SH-SY5Y (cell line): ENCODE results near the gene CPNE4.

Source experiments
- GATA2 ChIP-seq: IDR thresholded peaks from 2 replicates; pipeline ENCODE4 v1.6.1; 2011; ENCODE audit warnings: mild to moderate bottlenecking, low read depth, low read length
- GATA3 ChIP-seq: IDR thresholded peaks from 2 replicates; pipeline ENCODE4 v1.6.1; 2011; ENCODE audit warnings: low read depth, mild to moderate bottlenecking, low read length, moderate library complexity

CPNE4 gene

DNA sequence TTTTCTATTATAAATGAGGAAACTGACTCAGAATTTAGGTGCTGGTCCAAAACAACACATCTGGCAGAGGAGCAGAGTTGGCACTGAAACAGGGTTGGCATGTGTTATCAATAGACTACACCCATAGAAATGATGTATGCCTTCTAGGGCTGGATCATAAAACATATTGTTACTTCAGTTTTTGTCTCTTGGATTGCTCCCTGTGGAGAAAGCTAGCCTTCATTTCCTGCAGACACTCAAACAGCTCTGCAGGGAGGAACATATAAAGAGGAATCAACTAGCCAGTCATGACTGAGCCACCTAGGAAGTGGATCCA lies 531.5 kb downstream of the CPNE4 start:
- no peak for TF ChIP-seq GATA3
- TF ChIP-seq GATA2 = no peak

DNA sequence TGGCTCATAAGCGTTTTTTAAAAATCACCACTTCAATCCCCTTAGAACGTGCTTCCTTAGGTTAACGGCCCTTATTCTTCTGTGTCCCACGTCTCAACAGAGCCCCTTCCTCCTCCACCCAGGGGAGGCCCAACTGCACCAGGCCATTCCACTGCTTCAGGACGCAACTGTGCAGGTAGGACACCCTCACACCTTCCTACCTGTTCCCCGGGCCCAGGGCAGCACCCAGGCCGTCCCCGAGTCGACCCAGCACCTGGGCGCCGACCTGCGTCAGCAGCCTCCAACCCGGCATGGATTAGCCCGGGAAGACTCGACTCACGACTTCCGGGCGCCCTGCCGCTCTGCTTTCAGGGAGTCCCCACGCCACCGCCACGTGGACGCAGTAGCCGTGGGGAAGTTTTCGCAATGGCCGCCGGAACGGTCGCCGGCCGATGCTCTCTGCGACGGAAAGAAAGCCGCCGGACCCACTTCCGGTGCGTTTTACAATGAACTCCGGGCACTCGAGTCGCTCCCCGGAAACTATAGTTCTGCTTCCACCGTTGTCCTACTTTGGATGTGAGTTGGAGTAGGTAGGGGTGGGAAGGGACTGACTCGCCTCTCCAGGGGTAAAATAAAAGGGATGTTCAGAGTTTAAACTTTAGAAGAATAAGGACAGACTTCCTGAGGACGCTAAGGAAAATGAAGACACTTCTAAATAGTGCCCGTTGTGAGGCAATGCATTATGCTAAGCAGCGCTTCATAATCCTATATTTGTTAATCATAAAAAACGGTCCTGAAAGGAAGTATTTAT lies 532.1 kb downstream of the CPNE4 start, which contains the start of gene MRPL3:
Gene MRPL3 (minus strand): TSS at position 442 of the 790 bp plus-strand sequence. CDS start 150 bp downstream, at position 292.
- TF ChIP-seq GATA3 = no peak
- TF ChIP-seq GATA2 = no peak

GRCh38 chr3:131501949-131502348 lies 532.9 kb downstream of the CPNE4 start:
- TF ChIP-seq GATA3 (no peak), GATA2 (no peak)

GRCh38 chr3:131494706-131495105 lies 540.1 kb downstream of the CPNE4 start:
- TF ChIP-seq GATA3 (no peak), GATA2 (no peak)

- TF ChIP-seq GATA3 = no peak
- TF ChIP-seq GATA2 = no peak
Measured at GRCh38 chr3:131491775-131492174, 543.0 kb downstream of the CPNE4 start.

DNA sequence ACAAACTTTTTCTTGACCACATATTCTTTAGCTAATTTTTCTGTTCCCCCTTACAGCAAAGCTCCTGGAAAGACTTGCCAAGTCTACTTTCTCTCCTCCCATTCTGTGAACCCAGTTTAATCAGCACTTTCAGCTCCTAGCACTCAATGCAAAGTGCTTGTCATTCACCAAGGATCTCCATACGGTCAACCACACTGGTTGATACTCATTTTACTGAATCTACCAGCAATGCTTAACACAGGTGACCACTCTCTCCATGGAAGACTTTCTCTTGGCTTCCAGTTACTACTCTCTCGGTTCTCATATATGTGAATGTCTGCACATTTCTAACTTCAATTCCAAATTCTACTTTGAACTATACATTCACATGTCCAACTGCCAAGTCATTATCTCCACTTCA lies 543.7 kb downstream of the CPNE4 start:
- TF ChIP-seq GATA2 = no peak
- no peak for TF ChIP-seq GATA3

- TF ChIP-seq GATA3 (no peak), GATA2 (no peak)
Measured at GRCh38 chr3:131485119-131485518, 549.7 kb downstream of the CPNE4 start.

DNA sequence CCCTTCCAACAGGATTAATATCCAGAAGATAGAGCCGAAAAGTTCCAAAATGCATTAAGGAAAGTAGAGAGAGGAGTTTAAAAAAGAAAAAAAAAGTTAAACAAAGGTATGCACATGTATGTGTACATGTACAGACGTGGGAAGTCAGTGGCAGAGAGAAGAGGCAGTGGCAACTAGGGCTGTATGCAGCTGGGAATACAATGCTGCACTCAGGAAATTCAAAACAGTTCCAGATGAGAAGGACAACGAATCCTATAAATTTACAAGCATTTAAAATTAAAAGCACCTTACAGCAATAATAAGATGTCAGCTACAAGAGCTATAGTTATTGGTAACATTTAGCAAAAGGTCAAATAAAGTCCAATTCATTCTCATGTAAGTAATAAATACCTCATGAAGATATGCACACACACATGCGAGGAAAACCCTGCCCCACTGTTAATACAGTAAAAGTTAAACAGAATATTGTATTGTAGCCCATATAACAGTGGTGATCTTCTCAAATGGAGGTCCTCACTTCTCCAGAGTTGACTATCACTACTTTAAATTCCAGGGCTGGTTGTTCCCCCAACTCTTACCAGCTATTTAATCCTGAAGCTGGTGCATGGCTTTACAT lies 550.2 kb downstream of the CPNE4 start:
- no peak for TF ChIP-seq GATA3
- TF ChIP-seq GATA2 = no peak
